GM19467 (cell line): ENCODE results near the gene SPTBN1.

Source experiments
- ATAC-seq: cut with Tn5 transposase; IDR thresholded peaks from one replicate; pipeline ENCODE4 v1.9.1; 2021; ENCODE audit warnings: mild to moderate bottlenecking, moderate library complexity; ENCODE audit not compliant: unreplicated experiment

Gene SPTBN1

DNA sequence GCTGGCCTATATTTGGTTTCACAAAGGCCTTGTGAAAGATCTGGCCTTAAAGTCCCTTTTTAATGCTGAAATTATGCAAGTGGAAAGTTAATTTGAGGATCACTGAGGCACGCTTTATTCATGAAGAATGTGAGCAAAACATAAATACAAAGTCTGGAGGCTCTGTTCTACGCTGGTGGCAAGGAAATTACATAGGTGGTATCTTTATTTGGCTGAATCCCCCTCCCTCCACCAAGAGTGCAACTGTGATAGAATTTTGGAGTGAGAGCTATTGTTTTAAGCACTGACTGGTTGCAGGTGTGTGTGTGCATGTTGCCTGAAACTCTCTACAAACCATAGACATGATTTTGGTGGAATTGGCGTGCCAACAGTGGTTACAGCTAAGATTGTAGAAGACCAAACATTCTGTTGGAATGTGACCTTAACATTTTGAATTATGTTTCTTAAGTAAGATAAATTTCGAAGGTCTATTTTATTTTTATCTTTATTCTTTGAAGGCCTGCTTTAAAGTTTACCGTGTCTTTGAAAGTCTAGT is 114.3 kb downstream of the SPTBN1 start:
- no peak for ATAC-seq

DNA sequence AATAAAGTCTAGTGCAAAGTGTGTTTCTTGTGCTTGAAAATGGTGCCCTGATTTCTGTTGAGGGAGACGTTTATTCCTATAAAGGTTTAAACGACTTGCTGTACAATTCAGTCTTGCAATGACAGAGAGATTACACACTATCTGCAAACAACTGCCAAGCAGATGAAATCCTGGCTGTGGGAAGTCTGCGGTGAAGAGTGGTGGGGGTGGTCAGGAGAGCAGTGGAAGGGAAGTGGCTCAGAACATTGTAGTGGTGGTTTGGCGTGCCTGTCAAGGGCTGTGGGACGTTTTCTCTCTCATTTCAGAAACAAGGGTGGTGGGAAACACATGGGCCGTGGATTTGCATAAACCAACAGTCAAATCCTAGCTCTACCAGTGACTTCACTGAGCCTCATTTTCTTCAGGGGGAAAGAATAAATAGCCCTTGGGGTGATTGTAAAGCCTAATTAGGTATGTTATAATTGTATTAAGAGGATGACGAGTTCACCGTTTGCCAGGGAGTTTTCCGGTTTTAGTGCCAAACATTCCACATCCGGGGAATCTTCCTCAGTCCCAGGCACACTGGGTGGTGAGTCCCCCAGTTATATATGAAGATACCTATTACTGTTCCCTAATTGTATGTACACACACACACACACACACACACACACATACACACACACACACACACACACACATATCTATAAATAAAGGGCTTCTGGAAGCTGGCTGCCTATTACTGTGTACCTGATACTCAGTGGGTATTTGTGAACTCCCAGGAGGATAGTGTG is 115.0 kb downstream of the SPTBN1 start:
- ATAC-seq: peak; percentile 49

- no peak for ATAC-seq
Measured at GRCh38 chr2:54572262-54572635, 116.1 kb downstream of the SPTBN1 start.

DNA sequence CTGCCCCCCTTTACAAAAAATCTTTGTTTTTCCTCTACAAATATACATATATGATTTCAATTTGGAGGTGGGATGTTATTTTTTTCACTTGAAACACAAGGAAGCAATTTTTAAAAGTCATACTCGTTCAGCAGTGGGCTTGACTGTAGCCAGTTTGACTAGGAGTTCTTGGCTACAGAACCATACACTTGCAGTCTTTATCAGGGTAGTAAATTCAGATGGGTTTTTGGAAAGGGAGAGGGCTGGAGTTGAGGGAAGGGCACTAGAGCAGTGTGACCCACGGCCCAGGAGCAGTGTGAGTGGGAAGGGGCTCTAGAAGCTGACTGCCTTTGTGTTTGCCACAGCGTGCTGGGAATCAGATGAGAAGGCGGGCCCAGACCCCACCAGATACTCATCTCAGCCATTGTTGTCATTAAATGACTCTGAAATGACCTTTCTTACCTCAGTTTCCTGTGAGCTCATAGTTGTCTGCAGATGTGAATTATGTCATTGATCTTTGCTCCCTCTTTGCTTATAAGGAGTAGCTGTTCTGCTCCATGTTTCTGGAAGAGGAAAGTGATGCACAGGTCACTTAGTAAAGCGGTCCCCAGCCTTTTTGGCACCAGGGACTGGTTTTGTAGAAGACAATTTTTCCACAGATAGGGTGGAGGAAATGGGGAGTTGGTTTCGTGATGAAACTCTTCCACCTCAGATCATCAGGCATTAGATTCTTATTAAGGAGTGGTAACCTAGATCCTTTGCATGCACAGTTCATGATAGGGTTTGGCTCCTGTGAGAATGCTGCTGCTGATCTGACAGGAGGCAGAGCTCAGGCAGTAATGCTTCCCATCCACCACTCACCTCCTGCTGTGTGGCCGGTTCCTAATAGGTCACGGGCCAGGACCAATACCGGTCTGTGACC is 116.8 kb downstream of the SPTBN1 start:
- no peak for ATAC-seq

DNA sequence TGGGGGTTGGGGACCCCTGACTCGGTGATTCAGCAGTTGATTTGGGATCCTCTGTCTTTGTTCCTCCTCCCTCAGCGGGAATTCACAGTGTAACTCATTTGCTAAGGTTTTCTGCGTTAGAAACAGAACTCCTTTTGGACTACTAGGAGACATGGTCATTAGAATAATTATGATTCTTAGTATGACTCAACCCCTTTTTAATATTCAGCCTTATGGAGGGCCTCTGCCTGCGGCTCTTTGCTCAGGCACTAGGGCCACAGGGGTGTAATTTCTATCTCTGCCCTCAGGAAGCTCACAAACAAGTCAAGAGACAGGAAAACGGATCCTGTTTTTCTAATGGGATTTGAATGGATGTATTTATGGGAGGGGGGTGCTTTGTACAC is 117.4 kb downstream of the SPTBN1 start:
- no peak for ATAC-seq

DNA sequence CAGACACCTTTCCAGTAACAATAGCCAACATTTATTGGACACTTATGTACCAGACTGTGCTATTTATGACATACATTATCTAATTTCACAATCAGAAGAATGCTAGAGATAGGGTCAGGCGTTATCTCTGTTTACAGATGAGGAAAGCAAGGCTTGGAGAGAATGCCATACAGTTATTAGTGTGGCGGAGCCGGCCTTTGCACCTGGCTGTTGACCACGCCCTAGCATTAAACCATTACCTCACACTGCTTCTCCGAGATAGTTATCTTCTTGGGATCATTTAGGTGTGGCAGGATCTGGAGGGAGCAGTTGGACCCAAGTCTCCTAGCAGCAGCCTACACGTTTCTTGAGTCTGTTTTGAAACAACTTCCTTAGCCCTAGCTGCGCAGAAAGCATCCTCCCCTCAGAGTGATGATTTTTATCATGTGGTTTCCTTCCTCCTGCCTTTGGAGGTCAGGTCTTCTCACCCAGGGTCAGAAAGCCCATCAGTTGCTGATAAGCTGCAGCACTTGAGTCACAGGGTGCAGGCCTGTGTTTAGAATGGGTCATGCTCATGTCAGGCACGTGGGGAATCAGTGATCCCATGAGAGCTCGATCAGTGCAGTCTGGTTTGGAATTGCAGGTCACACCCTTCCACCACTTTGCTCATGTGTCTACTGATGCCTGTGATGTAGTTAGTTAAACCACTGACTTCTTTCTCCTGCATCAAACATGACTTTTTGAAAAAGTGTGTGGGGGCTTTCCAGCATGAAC is 118.2 kb downstream of the SPTBN1 start:
- ATAC-seq: peak; percentile 37

DNA sequence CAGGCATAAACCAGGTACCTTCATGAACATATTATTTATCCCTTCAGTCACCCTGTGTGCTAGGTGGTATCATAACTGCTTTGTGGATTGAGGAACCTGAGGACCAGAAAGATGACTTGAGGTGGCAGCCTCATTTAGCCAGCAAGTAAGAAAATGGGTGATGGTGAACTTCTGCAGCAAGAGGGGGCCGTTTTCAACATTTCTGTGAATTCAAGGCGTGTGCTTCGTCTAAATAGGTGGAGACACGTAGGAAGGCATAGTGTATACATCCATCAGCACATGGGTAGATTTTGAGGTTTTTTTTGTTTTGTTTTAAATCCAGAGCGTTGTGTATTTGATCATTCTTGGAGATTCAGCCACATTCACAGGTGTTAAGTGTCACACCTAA is 118.7 kb downstream of the SPTBN1 start:
- ATAC-seq: no peak

DNA sequence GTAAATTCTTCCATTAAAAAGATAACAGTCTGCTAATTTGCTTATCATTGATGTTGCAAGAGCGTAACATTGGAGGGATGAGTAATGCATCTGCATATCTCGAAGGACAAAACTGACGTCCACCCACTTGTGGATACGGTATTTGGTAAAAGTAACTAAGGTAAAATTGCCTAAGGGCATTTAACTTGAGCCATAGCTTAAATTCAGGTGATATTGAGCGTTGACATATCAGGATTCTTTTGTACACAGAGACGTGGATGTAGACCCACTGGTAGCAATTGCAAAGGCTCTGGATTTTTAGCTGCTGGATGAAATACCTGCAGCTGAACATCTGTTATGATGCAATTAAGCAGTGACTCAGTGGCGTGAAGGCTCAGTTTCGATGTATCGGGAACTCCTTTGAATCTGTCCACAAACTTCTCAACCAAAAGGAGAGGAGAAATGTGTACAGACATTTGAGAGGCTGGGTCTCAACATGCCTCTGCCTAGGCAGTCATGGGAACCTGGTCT is 119.3 kb downstream of the SPTBN1 start:
- no peak for ATAC-seq

DNA sequence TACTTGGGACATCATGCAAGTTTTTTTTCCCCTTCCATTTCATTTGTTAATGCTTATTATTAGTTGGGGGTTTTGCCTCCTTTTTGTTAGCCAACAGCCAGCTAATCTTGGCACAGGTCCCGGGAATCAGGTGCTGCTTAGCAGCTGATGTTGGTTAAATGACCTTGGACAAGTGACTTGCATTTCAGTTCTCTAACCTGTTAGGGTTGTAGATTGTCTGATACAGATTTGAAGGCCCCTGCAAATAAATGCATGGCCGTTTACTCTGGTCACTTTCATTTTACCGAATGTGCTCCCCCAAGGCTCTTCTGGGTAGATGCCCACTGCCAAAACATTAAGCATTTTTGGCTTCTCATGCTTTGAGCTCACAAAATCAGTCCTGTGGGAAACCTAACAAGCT is 120.9 kb downstream of the SPTBN1 start:
- no peak for ATAC-seq

- no peak for ATAC-seq
Measured at GRCh38 chr2:54577944-54578647, 122.0 kb downstream of the SPTBN1 start.

GRCh38 chr2:54578648-54579045 is 122.5 kb downstream of the SPTBN1 start:
- no peak for ATAC-seq

DNA sequence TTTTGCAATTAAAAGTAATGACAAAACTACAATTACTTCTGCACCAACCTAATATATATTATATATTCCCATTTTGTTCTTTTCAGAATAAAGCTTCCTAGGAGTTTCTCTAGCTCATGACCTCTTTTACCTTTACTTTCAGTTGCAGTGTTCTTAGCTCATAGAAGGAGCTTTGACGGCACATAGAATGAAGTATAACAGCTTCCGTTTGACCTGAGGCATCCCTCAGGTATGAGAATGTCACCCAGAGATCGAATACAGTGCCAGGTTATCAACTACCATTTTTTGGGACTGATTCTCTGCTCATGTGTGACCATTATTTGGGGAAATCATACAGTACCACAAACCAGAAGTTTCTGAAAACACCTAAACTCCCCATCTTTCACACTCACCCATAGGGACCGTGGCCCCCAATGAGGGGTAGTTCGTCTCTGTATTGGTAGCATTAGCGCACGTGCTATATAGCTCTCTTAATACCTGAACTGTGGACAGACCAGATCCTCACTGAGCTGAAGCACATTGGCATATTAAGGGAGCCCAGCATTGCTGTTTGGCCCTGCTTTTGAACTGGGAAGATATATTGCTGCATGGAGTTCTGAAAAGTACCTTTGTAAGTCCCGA is 123.0 kb downstream of the SPTBN1 start:
- no peak for ATAC-seq

DNA sequence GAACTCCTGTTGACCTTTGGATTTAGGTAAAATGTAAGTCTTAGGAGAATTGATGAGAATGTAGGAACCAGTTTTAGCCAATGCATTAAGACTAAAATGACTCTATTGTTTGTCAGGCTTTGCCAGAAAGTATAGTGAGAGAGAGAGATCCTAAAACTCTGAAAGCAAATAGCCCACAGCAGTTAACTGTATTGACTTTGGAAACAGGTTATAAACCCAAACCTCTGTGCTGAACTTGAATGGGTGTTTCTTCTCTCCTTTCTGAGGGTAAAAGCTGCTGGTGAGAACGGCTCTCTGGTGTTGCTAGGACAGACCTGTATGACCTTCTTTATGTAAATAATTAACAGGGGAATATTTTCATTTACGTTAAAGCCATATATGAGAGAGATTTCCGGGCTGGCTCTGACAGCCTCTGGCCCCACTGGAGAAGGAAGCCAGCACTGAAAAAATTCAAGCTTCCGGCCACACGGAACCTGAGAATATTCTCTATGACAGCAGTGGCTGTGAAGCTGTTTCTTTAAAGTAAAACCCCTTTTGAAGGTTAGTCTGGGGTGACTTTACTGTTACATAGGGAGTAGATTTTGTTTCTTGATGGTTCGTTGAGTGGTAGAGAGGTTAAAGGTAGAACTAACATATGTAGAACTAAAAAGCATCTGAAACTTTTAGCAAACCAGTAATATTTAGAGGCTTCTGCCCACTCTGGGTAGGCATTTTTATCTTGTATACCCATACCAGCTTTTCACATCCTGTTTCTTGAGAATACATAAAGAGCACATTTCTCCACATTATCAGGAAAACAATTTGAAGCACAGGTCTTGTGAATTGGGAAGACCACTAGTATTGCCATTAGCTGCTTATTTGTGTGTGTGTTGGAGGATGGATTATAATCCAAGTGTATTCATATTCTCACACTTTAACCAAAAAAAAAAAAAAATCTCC is 123.8 kb downstream of the SPTBN1 start:
- ATAC-seq: peak; percentile 81

- ATAC-seq: no peak
Measured at GRCh38 chr2:54581326-54582039, 125.4 kb downstream of the SPTBN1 start.

DNA sequence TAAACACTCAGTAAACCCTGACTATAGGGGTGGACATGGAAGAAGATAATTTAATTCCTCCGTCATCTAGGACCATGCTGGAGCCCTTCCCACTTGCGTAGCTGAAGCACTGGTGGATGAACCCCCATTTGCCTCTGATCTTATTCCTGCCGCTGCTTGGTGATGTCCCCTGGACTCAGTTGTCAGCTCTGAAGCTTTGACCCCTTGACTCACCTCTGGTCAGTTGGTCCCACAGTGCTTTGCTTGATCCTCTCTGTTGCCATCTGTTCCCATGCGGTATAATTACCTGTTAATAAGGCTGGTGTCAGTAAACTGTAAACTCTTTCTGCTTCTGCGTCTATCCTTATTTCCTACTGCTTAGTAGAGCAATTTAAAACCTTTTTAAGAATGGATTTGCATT is 126.9 kb downstream of the SPTBN1 start:
- ATAC-seq: no peak

DNA sequence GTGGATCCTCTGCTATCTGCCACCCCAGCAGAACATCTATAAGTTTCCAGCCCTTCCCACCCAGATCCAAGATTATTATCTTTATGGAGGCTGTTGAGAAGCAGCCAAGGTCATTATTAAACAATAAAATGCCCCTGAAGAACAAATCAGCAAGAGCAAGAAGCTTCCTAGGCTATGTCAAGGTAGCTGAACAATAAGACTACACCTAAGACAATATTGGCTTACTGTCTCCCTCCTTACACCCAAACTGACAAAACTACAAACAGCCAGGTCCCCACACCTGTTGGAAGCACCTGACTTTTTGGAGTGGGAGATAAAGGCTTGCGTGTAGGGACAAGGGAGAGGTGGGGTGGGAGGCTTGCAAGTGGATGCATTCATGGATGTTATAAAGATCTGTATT is 128.5 kb downstream of the SPTBN1 start:
- no peak for ATAC-seq

DNA sequence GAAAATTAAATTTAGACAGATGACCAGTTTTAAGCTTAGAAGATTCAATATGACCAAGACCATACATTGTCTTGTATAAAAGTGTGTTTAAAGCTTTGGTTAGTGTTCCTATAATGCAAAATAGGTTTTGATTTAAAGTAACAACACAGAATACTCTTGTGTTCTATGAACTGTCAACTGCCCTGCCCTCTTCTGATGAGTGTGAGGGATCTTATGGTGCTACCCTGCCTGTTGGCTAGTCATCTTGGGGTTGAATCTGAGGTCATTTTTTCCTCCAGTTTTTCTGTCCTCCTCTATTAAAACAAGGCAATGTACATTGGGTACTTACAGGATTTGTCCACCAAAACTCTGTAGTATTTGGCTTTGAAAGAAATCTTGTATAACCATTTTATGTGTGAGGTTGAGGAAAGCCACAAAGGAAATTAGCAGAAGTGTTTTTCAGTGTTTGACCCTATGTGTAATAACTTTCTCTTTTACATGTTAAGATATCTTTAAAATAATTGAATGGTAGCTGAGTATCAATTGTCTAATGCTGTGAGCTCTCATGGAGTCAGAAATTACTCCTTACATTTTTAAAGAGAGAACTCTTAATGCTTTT is 129.1 kb downstream of the SPTBN1 start:
- no peak for ATAC-seq

DNA sequence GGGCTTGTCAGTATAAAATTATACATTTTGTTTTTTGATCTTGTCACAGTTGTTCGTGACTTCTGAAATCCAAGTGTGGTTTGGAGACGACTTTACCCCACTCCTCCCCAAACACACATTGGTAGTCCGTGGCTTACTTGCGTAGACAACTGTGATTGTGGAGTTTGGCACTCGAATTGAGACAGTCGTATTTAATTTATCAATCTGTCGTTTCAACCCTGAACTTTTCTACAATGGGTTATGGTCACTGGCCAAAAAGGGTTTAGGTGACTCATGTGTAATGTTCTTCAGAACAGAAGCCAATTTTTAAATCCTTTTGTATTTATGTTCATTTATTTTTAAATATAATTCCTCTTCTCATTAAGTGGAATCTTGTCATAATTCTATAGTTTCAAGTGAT is 129.9 kb downstream of the SPTBN1 start:
- ATAC-seq: no peak
